Activated T-helper 1 cell treated with anti-CD3 and anti-CD28 coated beads, Interleukin-12 subunit alpha, Interleukin-12 subunit beta, Interleukin-2, Interleukin-4 antibody, amounts not matched to agents 30 ng/mL and 10 ng/mL and 1 ng/mL, durations not matched to agents 14 hours and 24 hours and 36 hours (primary cell): ENCODE results near the gene EN1. TPM values are rescaled to one million over a fixed set of nuclear protein-coding genes. Genes with fewer than 3 reads are reported as not detected.

ENCODE experiments used
- DNase-seq: peaks from one replicate; pipeline ENCODE4 v3.0.0; 2021; ENCODE audit warnings: low spot score
- H3K27ac Mint-ChIP-seq: one replicate; pipeline ENCODE4 v1.8.0; 2021; ENCODE audit warnings: mild to moderate bottlenecking, mixed read lengths
- H3K27me3 Mint-ChIP-seq: one replicate; pipeline ENCODE4 v1.8.0; 2022; ENCODE audit warnings: mild to moderate bottlenecking, moderate library complexity, mixed read lengths; ENCODE audit not compliant: insufficient read depth
- H3K36me3 Mint-ChIP-seq: one replicate; pipeline ENCODE4 v1.8.0; 2021; ENCODE audit warnings: low read depth, mixed read lengths
- H3K4me1 Mint-ChIP-seq: one replicate; pipeline ENCODE4 v1.8.0; 2021; ENCODE audit warnings: low read depth, mixed read lengths
- H3K4me3 Mint-ChIP-seq: one replicate; pipeline ENCODE4 v1.8.0; 2021; ENCODE audit warnings: mild to moderate bottlenecking, moderate library complexity, mixed read lengths
- H3K9me3 Mint-ChIP-seq: one replicate; pipeline ENCODE4 v1.8.0; 2021; ENCODE audit warnings: mixed read lengths
- intact Hi-C: fragments of 100-400 bp; cut with micrococcal nuclease; formaldehyde crosslinking; loops from one replicate; pipeline ENCODE4 v1.15.1; 2024
- total RNA-seq: library from RNA; stranded (reverse); gene quantifications from 2 replicates; pipeline ENCODE4 v1.2.3, GENCODE V29; 2022

Gene EN1
- total RNA-seq, 1 donor from 2014 or later = not detected

GRCh38 chr2:118835746-118836410, 11.6 kb downstream of the EN1 start:
- Mint-ChIP-seq H3K27ac (peak overlapping the region; percentile 40), H3K27me3 (peaks cover 72% of the 10 kb centered on the region), H3K9me3 (no peaks in the 10 kb centered on the region), H3K36me3 (no peaks in the 10 kb centered on the region), H3K4me3 (peak overlapping the region; percentile 21), H3K4me1 (peaks cover 5% of the 10 kb centered on the region)
- intact Hi-C loops = no loop called here
- no peak for DNase-seq

GRCh38 chr2:118834901-118835745, 12.3 kb downstream of the EN1 start:
- Mint-ChIP-seq H3K9me3 (no peaks in the 10 kb centered on the region), H3K4me1 (peaks cover 5% of the 10 kb centered on the region), H3K27ac (no peak overlapping the region), H3K36me3 (no peaks in the 10 kb centered on the region), H3K27me3 (peaks cover 66% of the 10 kb centered on the region), H3K4me3 (no peak overlapping the region)
- intact Hi-C loops = no loop called here
- no peak for DNase-seq

- Mint-ChIP-seq H3K36me3 (no peaks in the 10 kb centered on the region), H3K4me3 (no peak overlapping the region), H3K27me3 (peaks cover 63% of the 10 kb centered on the region), H3K4me1 (peaks cover 5% of the 10 kb centered on the region), H3K27ac (no peak overlapping the region), H3K9me3 (no peaks in the 10 kb centered on the region)
- DNase-seq = no peak
- intact Hi-C loops = no loop called here
Observed at GRCh38 chr2:118834440-118834810, 13.0 kb downstream of the EN1 start.

- no peaks in the 10 kb centered on the region for H3K36me3 Mint-ChIP-seq
- intact Hi-C loops = loop anchor here (2.0 kb wide), 1 partner anchor 21 kb away; no protein-coding TSS in a partner anchor
- no peak overlapping the region for H3K27ac Mint-ChIP-seq
- H3K9me3 Mint-ChIP-seq = no peaks in the 10 kb centered on the region
- peaks cover 5% of the 10 kb centered on the region for H3K4me1 Mint-ChIP-seq
- DNase-seq = no peak
- H3K4me3 Mint-ChIP-seq = no peak overlapping the region
- peaks cover 61% of the 10 kb centered on the region for H3K27me3 Mint-ChIP-seq
Observed at GRCh38 chr2:118833716-118834439, 13.6 kb downstream of the EN1 start.

- Mint-ChIP-seq H3K27me3 (peaks cover 59% of the 10 kb centered on the region), H3K27ac (no peak overlapping the region), H3K4me1 (peaks cover 5% of the 10 kb centered on the region), H3K4me3 (no peak overlapping the region), H3K9me3 (no peaks in the 10 kb centered on the region), H3K36me3 (no peaks in the 10 kb centered on the region)
- intact Hi-C loops = loop anchor here (2.0 kb wide), 1 partner anchor 22 kb away; no protein-coding TSS in a partner anchor
- no peak for DNase-seq
Observed at GRCh38 chr2:118832791-118833715, 14.4 kb downstream of the EN1 start.

GRCh38 chr2:118832071-118832790, 15.2 kb downstream of the EN1 start:
- no peak overlapping the region for H3K27ac Mint-ChIP-seq
- H3K9me3 Mint-ChIP-seq = no peaks in the 10 kb centered on the region
- H3K4me1 Mint-ChIP-seq = peaks cover 5% of the 10 kb centered on the region
- H3K27me3 Mint-ChIP-seq = peaks cover 54% of the 10 kb centered on the region
- intact Hi-C loops = loop anchor here (2.0 kb wide), 1 partner anchor 23 kb away; no protein-coding TSS in a partner anchor
- no peaks in the 10 kb centered on the region for H3K36me3 Mint-ChIP-seq
- H3K4me3 Mint-ChIP-seq = no peak overlapping the region
- DNase-seq = no peak

- H3K27me3 Mint-ChIP-seq = peaks cover 47% of the 10 kb centered on the region
- no peak for DNase-seq
- H3K27ac Mint-ChIP-seq = no peak overlapping the region
- no peaks in the 10 kb centered on the region for H3K4me1 Mint-ChIP-seq
- no peaks in the 10 kb centered on the region for H3K36me3 Mint-ChIP-seq
- intact Hi-C loops = no loop called here
- no peak overlapping the region for H3K4me3 Mint-ChIP-seq
- H3K9me3 Mint-ChIP-seq = no peaks in the 10 kb centered on the region
Observed at GRCh38 chr2:118830881-118831280, 16.6 kb downstream of the EN1 start.

GRCh38 chr2:118830118-118830517, 17.3 kb downstream of the EN1 start:
- no peaks in the 10 kb centered on the region for H3K4me1 Mint-ChIP-seq
- intact Hi-C loops = no loop called here
- DNase-seq = no peak
- H3K4me3 Mint-ChIP-seq = no peak overlapping the region
- H3K27me3 Mint-ChIP-seq = peaks cover 45% of the 10 kb centered on the region
- H3K9me3 Mint-ChIP-seq = no peaks in the 10 kb centered on the region
- H3K36me3 Mint-ChIP-seq = no peaks in the 10 kb centered on the region
- H3K27ac Mint-ChIP-seq = no peak overlapping the region

GRCh38 chr2:118826093-118826492, 21.4 kb downstream of the EN1 start:
- Mint-ChIP-seq H3K27ac (no peak overlapping the region), H3K4me1 (no peaks in the 10 kb centered on the region), H3K27me3 (peaks cover 27% of the 10 kb centered on the region), H3K9me3 (no peaks in the 10 kb centered on the region), H3K36me3 (no peaks in the 10 kb centered on the region), H3K4me3 (no peak overlapping the region)
- intact Hi-C loops = no loop called here
- DNase-seq = no peak

- no peaks in the 10 kb centered on the region for H3K9me3 Mint-ChIP-seq
- intact Hi-C loops = no loop called here
- peaks cover 21% of the 10 kb centered on the region for H3K27me3 Mint-ChIP-seq
- H3K4me1 Mint-ChIP-seq = no peaks in the 10 kb centered on the region
- DNase-seq = no peak
- no peaks in the 10 kb centered on the region for H3K36me3 Mint-ChIP-seq
- no peak overlapping the region for H3K27ac Mint-ChIP-seq
- no peak overlapping the region for H3K4me3 Mint-ChIP-seq
Observed at GRCh38 chr2:118823633-118824032, 23.8 kb downstream of the EN1 start.

- H3K9me3 Mint-ChIP-seq = no peaks in the 10 kb centered on the region
- H3K27me3 Mint-ChIP-seq = peaks cover 17% of the 10 kb centered on the region
- no peaks in the 10 kb centered on the region for H3K36me3 Mint-ChIP-seq
- H3K27ac Mint-ChIP-seq = no peak overlapping the region
- intact Hi-C loops = no loop called here
- H3K4me1 Mint-ChIP-seq = no peaks in the 10 kb centered on the region
- no peak overlapping the region for H3K4me3 Mint-ChIP-seq
- DNase-seq = no peak
Observed at GRCh38 chr2:118822572-118822971, 24.9 kb downstream of the EN1 start.

GRCh38 chr2:118822015-118822414, 25.4 kb downstream of the EN1 start:
- Mint-ChIP-seq H3K27me3 (peaks cover 20% of the 10 kb centered on the region), H3K4me1 (no peaks in the 10 kb centered on the region), H3K4me3 (no peak overlapping the region), H3K27ac (no peak overlapping the region), H3K36me3 (no peaks in the 10 kb centered on the region), H3K9me3 (no peaks in the 10 kb centered on the region)
- DNase-seq = no peak
- intact Hi-C loops = no loop called here
